SK-N-SH treated with all-trans-retinoic acid at 6 μM for 48 hours (cell line): ENCODE data around the gene ARGLU1.

Experiments used
- ATAC-seq: fragments of 200-7000 bp; cut with Tn5 transposase; 3 replicates; pipeline ENCODE4 v1.9.1; 2020; ENCODE audit warnings: mild to moderate bottlenecking, moderate library complexity
- ARNTL ChIP-seq: fragments of 450-650 bp; formaldehyde crosslinking; IDR thresholded peaks from 2 replicates; pipeline ENCODE4 v1.5.0; 2020; ENCODE audit warnings: low read depth, mild to moderate bottlenecking, moderate library complexity, borderline replicate concordance
- BACH2 ChIP-seq: fragments of 250-450 bp; sonication (Bioruptor Pico); IDR thresholded peaks from 2 replicates; pipeline ENCODE4 v1.9.0; 2021; ENCODE audit warnings: mild to moderate bottlenecking, borderline replicate concordance
- CREB5 ChIP-seq: fragments of 250-450 bp; sonication (Bioruptor Pico); IDR thresholded peaks from 2 replicates; pipeline ENCODE4 v1.5.1; 2020; ENCODE audit warnings: low read depth, mild to moderate bottlenecking, moderate library complexity
- CSDC2 ChIP-seq: fragments of 250-450 bp; sonication (Bioruptor Pico); IDR thresholded peaks from 2 replicates; pipeline ENCODE4 v1.5.0; 2020; ENCODE audit warnings: mild to moderate bottlenecking, moderate library complexity
- CSRNP3 ChIP-seq: fragments of 250-450 bp; sonication (Bioruptor Pico); IDR thresholded peaks from 2 replicates; pipeline ENCODE4 v1.5.1; 2021; ENCODE audit warnings: mild to moderate bottlenecking, moderate library complexity
- ESRRG ChIP-seq: fragments of 250-450 bp; sonication (Bioruptor Pico); IDR thresholded peaks from 2 replicates; pipeline ENCODE4 v1.6.1; 2021; ENCODE audit warnings: mild to moderate bottlenecking
- GLIS3 ChIP-seq: fragments of 250-450 bp; sonication (Bioruptor Pico); IDR thresholded peaks from 2 replicates; pipeline ENCODE4 v1.5.0; 2020; ENCODE audit warnings: mild to moderate bottlenecking, moderate library complexity
- ISL1 ChIP-seq: fragments of 250-450 bp; sonication (Bioruptor Pico); IDR thresholded peaks from 2 replicates; pipeline ENCODE4 v2.1.2; 2022; ENCODE audit warnings: mild to moderate bottlenecking, moderate library complexity
- OSR1 ChIP-seq: fragments of 250-450 bp; sonication (Bioruptor Pico); IDR thresholded peaks from 2 replicates; pipeline ENCODE4 v1.8.0; 2022; ENCODE audit warnings: moderate library complexity, mild to moderate bottlenecking, inconsistent platforms
- POU6F1 ChIP-seq: fragments of 250-450 bp; sonication (Bioruptor Pico); IDR thresholded peaks from 2 replicates; pipeline ENCODE4 v1.8.0; 2021; ENCODE audit warnings: low read depth, mild to moderate bottlenecking, moderate library complexity, borderline replicate concordance
- PPARA ChIP-seq: fragments of 250-450 bp; sonication (Bioruptor Pico); IDR thresholded peaks from 2 replicates; pipeline ENCODE4 v1.5.0; 2020; ENCODE audit warnings: mild to moderate bottlenecking, borderline replicate concordance
- RARB ChIP-seq: fragments of 250-450 bp; sonication (Bioruptor Pico); IDR thresholded peaks from 2 replicates; pipeline ENCODE4 v1.8.0; 2021; ENCODE audit warnings: mild to moderate bottlenecking, moderate library complexity
- SNAI2 ChIP-seq: fragments of 250-450 bp; sonication (Bioruptor Pico); IDR thresholded peaks from 2 replicates; pipeline ENCODE4 v1.5.0; 2020; ENCODE audit warnings: mild to moderate bottlenecking, moderate library complexity
- TOX ChIP-seq: fragments of 250-450 bp; sonication (Bioruptor Pico); IDR thresholded peaks from 2 replicates; pipeline ENCODE4 v1.8.0; 2021; ENCODE audit warnings: mild to moderate bottlenecking, moderate library complexity, borderline replicate concordance
- TSHZ2 ChIP-seq: fragments of 250-450 bp; sonication (Bioruptor Pico); IDR thresholded peaks from 2 replicates; pipeline ENCODE4 v1.5.0; 2020; ENCODE audit warnings: mild to moderate bottlenecking, moderate library complexity
- ZC3H10 ChIP-seq: fragments of 250-450 bp; sonication (Bioruptor Pico); IDR thresholded peaks from 2 replicates; pipeline ENCODE4 v1.5.1; 2021; ENCODE audit warnings: mild to moderate bottlenecking, moderate library complexity
- ZFP3 ChIP-seq: fragments of 250-450 bp; sonication (Bioruptor Pico); IDR thresholded peaks from 2 replicates; pipeline ENCODE4 v1.5.0; 2020; ENCODE audit warnings: mild to moderate bottlenecking, moderate library complexity
- ZFP30 ChIP-seq: fragments of 450-650 bp; formaldehyde crosslinking; IDR thresholded peaks from 2 replicates; pipeline ENCODE4 v1.5.0; 2022; ENCODE audit warnings: mild to moderate bottlenecking, moderate library complexity
- ZNF565 ChIP-seq: fragments of 450-650 bp; formaldehyde crosslinking; conservative IDR thresholded peaks from 2 replicates; pipeline ENCODE4 v1.5.0; 2020; ENCODE audit warnings: low read depth, mild to moderate bottlenecking, moderate library complexity
- ZNF70 ChIP-seq: fragments of 450-650 bp; formaldehyde crosslinking; IDR thresholded peaks from 2 replicates; pipeline ENCODE4 v1.5.0; 2020; ENCODE audit warnings: mild to moderate bottlenecking, moderate library complexity
- ZNF8 ChIP-seq: fragments of 450-650 bp; formaldehyde crosslinking; IDR thresholded peaks from 2 replicates; pipeline ENCODE4 v1.5.0; 2020; ENCODE audit warnings: mild to moderate bottlenecking, moderate library complexity

Gene ARGLU1

GRCh38 chr13:106507560-106508274 lies 60.2 kb downstream of the ARGLU1 start:
- ATAC-seq, result no peak; the same call in 1 of the 3 replicates

GRCh38 chr13:106506286-106506685 lies 61.7 kb downstream of the ARGLU1 start:
- TF ChIP-seq ZFP30 (CRISPR knock-in tag) (no peak), ZNF565 (CRISPR knock-in tag) (no peak), ZFP3 (no peak), POU6F1 (no peak), ZNF8 (CRISPR knock-in tag) (no peak), CSDC2 (CRISPR knock-in tag) (no peak), BACH2 (CRISPR knock-in tag) (no peak), PPARA (CRISPR knock-in tag) (no peak), GLIS3 (CRISPR knock-in tag) (no peak), ISL1 (CRISPR knock-in tag) (no peak), TOX (no peak), CREB5 (no peak), CSRNP3 (CRISPR knock-in tag) (no peak), ZC3H10 (CRISPR knock-in tag) (no peak), ARNTL (CRISPR knock-in tag) (no peak)
- no peak for ATAC-seq

More at GRCh38 chr13:106507560-106508274, 60.2 kb downstream of the ARGLU1 start:
- TF ChIP-seq ZFP30 (CRISPR knock-in tag) (no peak), OSR1 (no peak), ZNF565 (CRISPR knock-in tag) (no peak), ZFP3 (no peak), POU6F1 (no peak), RARB (CRISPR knock-in tag) (no peak), ARNTL (CRISPR knock-in tag) (no peak), SNAI2 (CRISPR knock-in tag) (no peak)

- TF ChIP-seq ZFP3 (no peak), PPARA (CRISPR knock-in tag) (no peak), TSHZ2 (CRISPR knock-in tag) (no peak), ESRRG (CRISPR knock-in tag) (no peak), ARNTL (CRISPR knock-in tag) (no peak), ZFP30 (CRISPR knock-in tag) (no peak), CREB5 (no peak), POU6F1 (no peak), SNAI2 (CRISPR knock-in tag) (no peak), ZNF70 (CRISPR knock-in tag) (no peak), ZNF565 (CRISPR knock-in tag) (no peak), ISL1 (CRISPR knock-in tag) (no peak), GLIS3 (CRISPR knock-in tag) (no peak), BACH2 (CRISPR knock-in tag) (no peak)
- no peak for ATAC-seq
Observed at GRCh38 chr13:106505732-106506131, 62.2 kb downstream of the ARGLU1 start.
